DOHH2 (cell line): Measurements from ENCODE around the gene BDP1.

Experiments
- H3F3A ChIP-seq: fragments of 200-600 bp; sonication (generic), shearing (Covaris generic); 2 replicates; pipeline ENCODE4 v1.6.0; 2016; ENCODE audit warnings: antibody characterized with exemption, mild to moderate bottlenecking; ENCODE audit not compliant: control insufficient read depth, insufficient read depth
- H3K27ac ChIP-seq: fragments of 200-600 bp; sonication (generic); 2 replicates; pipeline ENCODE4 v1.5.1; 2014; ENCODE audit warnings: low read depth, mild to moderate bottlenecking, low read length, moderate library complexity
- H3K27me3 ChIP-seq: fragments of 200-600 bp; sonication (generic); 2 replicates; pipeline ENCODE4 v1.6.1; 2014; ENCODE audit warnings: mild to moderate bottlenecking, low read length, mixed read lengths; ENCODE audit not compliant: control insufficient read depth
- H3K36me3 ChIP-seq: fragments of 200-600 bp; sonication (generic); 2 replicates; pipeline ENCODE4 v1.6.1; 2014; ENCODE audit warnings: mild to moderate bottlenecking, low read length, moderate library complexity, mixed read lengths; ENCODE audit not compliant: control insufficient read depth
- H3K4me1 ChIP-seq: fragments of 200-600 bp; sonication (generic); 2 replicates; pipeline ENCODE4 v1.6.1; 2014; ENCODE audit warnings: mild to moderate bottlenecking, low read length, mixed read lengths; ENCODE audit not compliant: control insufficient read depth
- H3K4me2 ChIP-seq: fragments of 200-600 bp; sonication (generic); 2 replicates; pipeline ENCODE4 v1.6.0; 2014; ENCODE audit warnings: mild to moderate bottlenecking, low read length, moderate library complexity
- H3K4me3 ChIP-seq: fragments of 200-600 bp; sonication (generic); 2 replicates; pipeline ENCODE4 v1.5.1; 2014; ENCODE audit warnings: mild to moderate bottlenecking, low read length, mixed read lengths
- H3K79me2 ChIP-seq: fragments of 200-600 bp; sonication (generic); 2 replicates; pipeline ENCODE4 v1.6.1; 2014; ENCODE audit warnings: mild to moderate bottlenecking, low read length, mixed read lengths; ENCODE audit not compliant: control insufficient read depth
- H3K9me2 ChIP-seq: fragments of 200-600 bp; sonication (generic); replicated peaks from 2 replicates; pipeline ENCODE4 v1.6.1; 2014; ENCODE audit warnings: mild to moderate bottlenecking, low read length, mixed read lengths; ENCODE audit not compliant: control insufficient read depth
- H3K9me3 ChIP-seq: fragments of 200-600 bp; sonication (generic); 2 replicates; pipeline ENCODE4 v1.6.1; 2014; ENCODE audit warnings: antibody characterized with exemption, low read length, mixed read lengths; ENCODE audit not compliant: control insufficient read depth, insufficient read depth
- H4K20me1 ChIP-seq: fragments of 200-600 bp; sonication (generic); 2 replicates; pipeline ENCODE4 v1.6.0; 2014; ENCODE audit warnings: low read depth, mild to moderate bottlenecking, antibody characterized with exemption, low read length, moderate library complexity; ENCODE audit not compliant: control insufficient read depth, insufficient read depth
- EZH2phosphoT487 ChIP-seq: fragments of 200-600 bp; sonication (generic); IDR thresholded peaks from 2 replicates; pipeline ENCODE4 v1.6.1; 2017; ENCODE audit warnings: borderline replicate concordance, mild to moderate bottlenecking, antibody characterized with exemption, low read length, moderate library complexity, mixed read lengths
- TF ChIP-seq, protein P1 (sequence below): fragments of 200-600 bp; sonication (generic); IDR thresholded peaks from one replicate; pipeline ENCODE4 v1.5.1; 2014; ENCODE audit warnings: antibody characterized with exemption, mild to moderate bottlenecking, low read depth, low read length; ENCODE audit not compliant: poor library complexity, severe bottlenecking

BDP1 gene

DNA sequence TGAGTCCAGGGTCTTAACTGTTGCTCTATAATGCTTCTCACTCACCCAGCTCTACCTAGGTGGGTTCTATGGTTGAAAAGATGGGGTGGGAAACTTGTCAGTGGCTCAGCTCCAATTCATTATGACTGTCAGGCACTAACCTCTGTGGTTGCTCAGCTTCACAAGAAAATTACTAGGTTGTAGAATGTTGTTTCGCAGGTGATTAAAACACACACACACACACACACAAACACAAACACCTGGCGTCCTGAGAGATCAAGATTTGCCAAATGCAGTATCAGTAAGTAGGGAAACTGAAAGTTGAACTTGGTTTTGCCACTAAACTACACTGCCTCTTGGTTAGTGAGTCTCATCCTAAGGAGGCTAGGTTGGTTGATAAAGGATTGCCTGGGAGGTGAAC is 134.5 kb downstream of the BDP1 start:
- Histone ChIP-seq H3K4me3 (no peak overlapping the region), H3F3A (no peaks in the 10 kb centered on the region), H3K9me3 (no peaks in the 10 kb centered on the region), H3K27me3 (no peaks in the 10 kb centered on the region), H3K79me2 (peaks cover 56% of the 10 kb centered on the region), H3K36me3 (peaks cover 7% of the 10 kb centered on the region), H4K20me1 (no peaks in the 10 kb centered on the region), H3K4me2 (no peak overlapping the region), H3K4me1 (peaks cover 27% of the 10 kb centered on the region), H3K27ac (no peak overlapping the region), H3K9me2 (no peaks in the 10 kb centered on the region)
- TF ChIP-seq, protein P1, sequence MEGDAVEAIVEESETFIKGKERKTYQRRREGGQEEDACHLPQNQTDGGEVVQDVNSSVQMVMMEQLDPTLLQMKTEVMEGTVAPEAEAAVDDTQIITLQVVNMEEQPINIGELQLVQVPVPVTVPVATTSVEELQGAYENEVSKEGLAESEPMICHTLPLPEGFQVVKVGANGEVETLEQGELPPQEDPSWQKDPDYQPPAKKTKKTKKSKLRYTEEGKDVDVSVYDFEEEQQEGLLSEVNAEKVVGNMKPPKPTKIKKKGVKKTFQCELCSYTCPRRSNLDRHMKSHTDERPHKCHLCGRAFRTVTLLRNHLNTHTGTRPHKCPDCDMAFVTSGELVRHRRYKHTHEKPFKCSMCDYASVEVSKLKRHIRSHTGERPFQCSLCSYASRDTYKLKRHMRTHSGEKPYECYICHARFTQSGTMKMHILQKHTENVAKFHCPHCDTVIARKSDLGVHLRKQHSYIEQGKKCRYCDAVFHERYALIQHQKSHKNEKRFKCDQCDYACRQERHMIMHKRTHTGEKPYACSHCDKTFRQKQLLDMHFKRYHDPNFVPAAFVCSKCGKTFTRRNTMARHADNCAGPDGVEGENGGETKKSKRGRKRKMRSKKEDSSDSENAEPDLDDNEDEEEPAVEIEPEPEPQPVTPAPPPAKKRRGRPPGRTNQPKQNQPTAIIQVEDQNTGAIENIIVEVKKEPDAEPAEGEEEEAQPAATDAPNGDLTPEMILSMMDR: no peak
- TF ChIP-seq EZH2phosphoT487: no peak

DNA sequence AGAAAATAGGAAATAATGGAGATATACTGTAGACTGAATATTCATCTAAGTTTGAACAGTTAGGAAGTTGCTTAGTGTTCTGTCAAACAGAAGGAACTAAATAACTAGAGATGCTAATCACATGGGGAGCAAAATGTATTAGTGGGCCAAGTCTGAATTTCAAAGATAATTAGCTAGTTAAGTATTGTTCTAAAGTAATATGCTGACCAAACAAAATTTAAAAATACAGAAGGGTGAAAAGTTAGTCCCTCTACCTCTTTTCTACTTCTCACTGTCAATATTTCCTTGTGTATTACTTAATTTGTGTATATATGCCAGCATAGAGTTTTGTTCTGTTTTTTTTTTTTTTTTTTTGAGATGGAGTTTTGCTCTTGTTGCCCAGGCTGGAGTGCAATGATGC is 135.6 kb downstream of the BDP1 start:
- Histone ChIP-seq H3K36me3 (peaks cover 13% of the 10 kb centered on the region), H3K79me2 (peaks cover 56% of the 10 kb centered on the region), H3K4me3 (no peak overlapping the region), H3K4me2 (no peak overlapping the region), H3K9me3 (no peaks in the 10 kb centered on the region), H3K27ac (no peak overlapping the region), H3K9me2 (no peaks in the 10 kb centered on the region), H4K20me1 (no peaks in the 10 kb centered on the region), H3K27me3 (no peaks in the 10 kb centered on the region), H3K4me1 (peaks cover 27% of the 10 kb centered on the region), H3F3A (no peaks in the 10 kb centered on the region)
- TF ChIP-seq, protein P1: no peak
- TF ChIP-seq EZH2phosphoT487: no peak

DNA sequence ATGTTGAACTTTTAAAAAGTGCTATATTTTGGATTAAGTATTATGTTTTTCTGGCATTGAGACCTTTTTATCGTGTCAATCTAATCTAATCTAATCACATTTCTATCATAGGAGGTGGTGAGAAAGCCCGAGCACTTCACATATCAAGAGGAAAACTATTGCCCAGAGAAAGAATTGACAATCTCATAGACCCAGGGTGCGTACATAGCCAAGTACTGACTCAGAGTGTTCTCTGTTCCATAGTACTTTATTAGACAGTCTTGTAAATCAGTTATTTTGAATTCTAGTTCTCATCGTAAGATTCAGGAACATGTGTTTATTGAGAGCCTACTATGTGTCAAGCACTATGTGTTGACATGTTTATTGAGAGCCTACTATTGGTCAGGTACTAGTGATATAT is 140.7 kb downstream of the BDP1 start:
- no peaks in the 10 kb centered on the region for H3K9me2 ChIP-seq
- H3K79me2 ChIP-seq: peaks cover 16% of the 10 kb centered on the region

More for the DNA sequence above, 140.7 kb downstream of the BDP1 start:
- H3K27me3 ChIP-seq: no peaks in the 10 kb centered on the region
- H3F3A ChIP-seq: peaks cover 4% of the 10 kb centered on the region; the same call in 1 of the 2 replicates
- TF ChIP-seq, protein P1: no peak
- no peak for TF ChIP-seq EZH2phosphoT487
- H3K4me1 ChIP-seq: no peaks in the 10 kb centered on the region
- no peak overlapping the region for H3K4me3 ChIP-seq
- H4K20me1 ChIP-seq: no peaks in the 10 kb centered on the region
- no peak overlapping the region for H3K27ac ChIP-seq
- no peaks in the 10 kb centered on the region for H3K9me3 ChIP-seq
- H3K36me3 ChIP-seq: peaks cover 48% of the 10 kb centered on the region
- no peak overlapping the region for H3K4me2 ChIP-seq
